Measurements from ENCODE around the gene NDE1. TPM values are rescaled to one million over a fixed set of nuclear protein-coding genes. Genes with fewer than 3 reads are reported as not detected.

The NDE1 gene
- total RNA-seq, 1 donor from 2014 or later = 55.0 TPM

DNA sequence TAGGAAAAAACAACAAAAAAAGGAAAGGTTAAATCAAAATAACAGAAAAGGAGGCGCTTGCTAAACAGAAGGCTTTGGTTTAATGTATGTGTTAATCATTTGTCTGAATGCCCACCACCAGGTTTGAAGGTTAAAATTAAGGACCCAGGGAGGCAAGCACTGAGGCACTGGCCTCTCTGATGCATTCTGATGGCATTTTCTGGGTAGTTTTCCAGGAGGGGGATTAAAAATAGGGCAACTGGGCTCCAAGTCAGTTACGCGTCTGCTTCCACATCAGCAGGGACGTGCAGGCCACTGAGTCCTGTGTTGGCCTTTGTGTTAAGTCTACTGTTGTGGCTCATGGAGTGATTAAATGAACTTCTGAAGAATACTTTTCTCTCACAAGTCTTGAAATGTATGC lies 34.0 kb upstream of the NDE1 start:
- TF ChIP-seq POLR2AphosphoS5 (IDR thresholded peaks at IDR 0.05; ENCODE audit: insufficient read depth in 1 of 2, low read depth in 1 of 2) (no peak), POLR2A (IDR thresholded peaks at IDR 0.05) (no peak)
- TF ChIP-seq, protein P1, sequence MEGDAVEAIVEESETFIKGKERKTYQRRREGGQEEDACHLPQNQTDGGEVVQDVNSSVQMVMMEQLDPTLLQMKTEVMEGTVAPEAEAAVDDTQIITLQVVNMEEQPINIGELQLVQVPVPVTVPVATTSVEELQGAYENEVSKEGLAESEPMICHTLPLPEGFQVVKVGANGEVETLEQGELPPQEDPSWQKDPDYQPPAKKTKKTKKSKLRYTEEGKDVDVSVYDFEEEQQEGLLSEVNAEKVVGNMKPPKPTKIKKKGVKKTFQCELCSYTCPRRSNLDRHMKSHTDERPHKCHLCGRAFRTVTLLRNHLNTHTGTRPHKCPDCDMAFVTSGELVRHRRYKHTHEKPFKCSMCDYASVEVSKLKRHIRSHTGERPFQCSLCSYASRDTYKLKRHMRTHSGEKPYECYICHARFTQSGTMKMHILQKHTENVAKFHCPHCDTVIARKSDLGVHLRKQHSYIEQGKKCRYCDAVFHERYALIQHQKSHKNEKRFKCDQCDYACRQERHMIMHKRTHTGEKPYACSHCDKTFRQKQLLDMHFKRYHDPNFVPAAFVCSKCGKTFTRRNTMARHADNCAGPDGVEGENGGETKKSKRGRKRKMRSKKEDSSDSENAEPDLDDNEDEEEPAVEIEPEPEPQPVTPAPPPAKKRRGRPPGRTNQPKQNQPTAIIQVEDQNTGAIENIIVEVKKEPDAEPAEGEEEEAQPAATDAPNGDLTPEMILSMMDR (IDR thresholded peaks at IDR 0.05) = no peak
- Histone ChIP-seq H3K4me3 (no peak overlapping the region), H3K27ac (no peak overlapping the region), H3K4me1 (no peaks in the 10 kb centered on the region), H3K9me3 (no peaks in the 10 kb centered on the region), H3K27me3 (no peaks in the 10 kb centered on the region), H3K36me3 (peaks cover 5 to 91% of the 10 kb centered on the region in 2 donors)
- intact Hi-C loops (cut with DNase I) = no loop called here
- DNase-seq (ENCODE audit: extremely low spot score in 2 of 2) = no peak

DNA sequence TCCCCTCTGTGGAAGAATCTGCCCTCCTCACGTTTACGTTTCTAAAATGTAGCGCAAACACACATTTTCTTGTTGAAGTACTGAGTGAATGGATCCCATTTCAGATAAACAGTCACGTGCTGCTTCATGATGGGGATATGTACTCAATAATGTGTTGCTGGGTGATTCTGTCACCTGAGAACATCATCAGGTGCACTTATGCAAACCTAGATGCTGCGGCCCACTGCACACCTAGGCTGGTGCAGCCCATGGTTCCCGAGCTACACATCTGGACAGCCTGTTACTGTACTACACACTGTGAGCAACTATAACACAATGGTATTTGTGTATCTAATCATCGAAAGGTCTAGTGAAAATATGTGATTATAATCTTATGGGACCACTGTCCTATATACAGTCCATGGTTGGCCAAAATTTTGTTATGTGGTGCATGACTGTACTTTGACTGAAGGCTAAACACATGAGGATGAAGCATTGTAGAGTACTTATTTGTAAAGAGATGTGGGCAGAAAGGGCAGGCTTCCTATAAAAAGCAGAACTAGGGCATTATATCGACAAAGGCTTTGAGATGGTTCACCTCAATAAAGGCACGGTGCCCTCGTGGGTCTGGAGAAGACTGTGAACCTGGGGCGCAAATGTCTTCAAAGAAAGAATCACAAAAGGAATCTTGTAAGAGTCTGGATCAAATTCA lies 33.4 kb upstream of the NDE1 start:
- H3K4me3 ChIP-seq = no peak overlapping the region
- no peak for DNase-seq (ENCODE audit: extremely low spot score in 2 of 2)
- TF ChIP-seq, protein P1 (IDR thresholded peaks at IDR 0.05) = no peak
- no peak for TF ChIP-seq POLR2AphosphoS5 (IDR thresholded peaks at IDR 0.05; ENCODE audit: insufficient read depth in 1 of 2, low read depth in 1 of 2)
- TF ChIP-seq POLR2A (IDR thresholded peaks at IDR 0.05) = no peak
- no peak overlapping the region for H3K27ac ChIP-seq
- H3K36me3 ChIP-seq = peaks cover 5 to 90% of the 10 kb centered on the region in 2 donors
- no peaks in the 10 kb centered on the region for H3K4me1 ChIP-seq
- H3K27me3 ChIP-seq = no peaks in the 10 kb centered on the region
- intact Hi-C loops (cut with DNase I) = no loop called here
- no peaks in the 10 kb centered on the region for H3K9me3 ChIP-seq

DNA sequence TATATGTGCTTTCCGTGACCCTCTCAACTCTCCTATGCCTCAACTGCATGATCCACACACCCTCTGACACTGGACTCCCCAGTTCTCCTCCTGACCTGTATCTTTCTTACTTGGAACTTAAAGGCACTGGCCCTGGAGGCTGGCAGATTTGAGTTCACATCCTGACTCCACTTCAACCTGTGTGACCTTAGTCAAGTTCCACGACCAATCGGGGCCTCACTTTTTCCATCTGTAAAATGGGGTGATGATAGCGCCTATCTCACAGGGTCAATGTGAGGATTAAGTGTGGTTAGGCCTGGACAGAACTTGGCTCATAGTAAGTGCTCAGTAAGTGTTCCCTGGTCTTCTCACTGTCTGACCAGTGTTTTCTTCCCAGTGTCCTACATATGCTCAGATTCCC lies 32.1 kb upstream of the NDE1 start:
- H3K27ac ChIP-seq = no peak overlapping the region
- no peak overlapping the region for H3K4me3 ChIP-seq
- peaks cover 3 to 90% of the 10 kb centered on the region in 2 donors for H3K36me3 ChIP-seq
- DNase-seq (ENCODE audit: extremely low spot score in 2 of 2) = no peak
- H3K27me3 ChIP-seq = no peaks in the 10 kb centered on the region
- H3K9me3 ChIP-seq = no peaks in the 10 kb centered on the region
- intact Hi-C loops (cut with DNase I) = no loop called here
- H3K4me1 ChIP-seq = no peaks in the 10 kb centered on the region
- no peak for TF ChIP-seq POLR2A (IDR thresholded peaks at IDR 0.05)
- no peak for TF ChIP-seq POLR2AphosphoS5 (IDR thresholded peaks at IDR 0.05; ENCODE audit: insufficient read depth in 1 of 2, low read depth in 1 of 2)
- TF ChIP-seq, protein P1 (IDR thresholded peaks at IDR 0.05) = no peak

DNA sequence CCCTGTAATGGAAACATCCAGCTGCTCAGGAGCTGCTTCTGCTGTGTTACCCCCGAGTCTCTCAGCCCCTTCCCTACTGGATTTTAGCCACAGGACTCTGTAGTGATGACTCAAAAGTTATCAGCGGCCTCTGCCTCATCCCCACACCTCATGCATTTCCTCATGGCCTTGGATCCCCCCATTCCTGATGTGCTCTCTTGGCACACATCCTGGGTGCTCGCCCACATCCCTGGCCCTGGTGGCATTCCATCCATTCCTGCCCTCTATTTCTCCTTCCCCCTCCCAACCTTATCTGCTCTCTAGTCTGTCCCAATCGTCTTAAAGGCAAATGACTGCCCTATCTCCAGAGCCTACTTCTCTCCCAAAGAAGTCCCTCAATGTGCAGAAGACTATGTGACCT lies 31.7 kb upstream of the NDE1 start:
- H3K4me1 ChIP-seq = no peaks in the 10 kb centered on the region
- intact Hi-C loops (cut with DNase I) = no loop called here
- DNase-seq (ENCODE audit: extremely low spot score in 2 of 2) = no peak

DNA sequence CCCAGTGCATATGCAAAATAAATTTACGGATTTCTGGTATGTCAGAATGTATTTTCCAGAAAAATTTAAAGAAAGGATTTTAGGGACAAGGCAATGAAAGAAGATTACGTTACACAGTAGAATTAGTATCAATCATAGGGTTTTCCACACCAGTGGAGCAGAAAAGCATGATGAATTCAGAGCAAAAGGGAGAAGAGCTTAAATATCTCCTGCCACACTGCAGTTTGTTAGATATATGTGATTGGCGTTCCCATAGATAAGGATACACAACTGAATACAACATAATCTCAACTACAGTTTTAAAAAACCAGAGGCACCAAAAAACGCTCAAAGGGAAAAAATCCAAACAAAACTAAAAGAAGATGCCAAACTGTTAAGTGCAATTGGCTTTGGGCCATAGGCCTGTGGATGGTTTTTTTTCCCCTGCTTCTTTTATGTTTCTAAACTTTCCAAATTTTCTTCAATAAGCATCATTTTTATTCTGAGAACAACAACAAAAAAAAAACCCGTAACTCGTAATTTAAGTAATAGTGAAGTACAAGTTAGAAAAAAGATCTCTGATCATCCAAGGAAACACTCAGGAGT lies 29.3 kb upstream of the NDE1 start:
- H3K9me3 ChIP-seq = no peaks in the 10 kb centered on the region
- DNase-seq (ENCODE audit: extremely low spot score in 2 of 2) = no peak
- no peak overlapping the region for H3K4me3 ChIP-seq
- TF ChIP-seq POLR2AphosphoS5 (IDR thresholded peaks at IDR 0.05; ENCODE audit: insufficient read depth in 1 of 2, low read depth in 1 of 2) (no peak), POLR2A (IDR thresholded peaks at IDR 0.05) (no peak)
- TF ChIP-seq, protein P1 (IDR thresholded peaks at IDR 0.05) = no peak
- intact Hi-C loops (cut with DNase I) = no loop called here
- no peak overlapping the region for H3K27ac ChIP-seq
- H3K27me3 ChIP-seq = no peaks in the 10 kb centered on the region
- H3K36me3 ChIP-seq = peaks cover 3 to 94% of the 10 kb centered on the region in 2 donors
- H3K4me1 ChIP-seq = no peaks in the 10 kb centered on the region

More for the DNA sequence above, 31.7 kb upstream of the NDE1 start:
- TF ChIP-seq, protein P1 (IDR thresholded peaks at IDR 0.05) = no peak
- Histone ChIP-seq H3K9me3 (no peaks in the 10 kb centered on the region), H3K4me3 (no peak overlapping the region), H3K27me3 (no peaks in the 10 kb centered on the region), H3K36me3 (peaks cover 3 to 91% of the 10 kb centered on the region in 2 donors), H3K27ac (no peak overlapping the region)
